ENCODE measurements around the gene DTNB.

GRCh38 chr2:25624635-25625034, 48.7 kb downstream of the DTNB start:
- TF ChIP-seq POLR2A (IDR thresholded peaks at IDR 0.05): no peak
- no peak for TF ChIP-seq CTCF (IDR thresholded peaks at IDR 0.05)
- no peak for TF ChIP-seq EP300 (IDR thresholded peaks at IDR 0.05; ENCODE audit: low read depth)
- no peak for TF ChIP-seq POLR2AphosphoS5 (IDR thresholded peaks at IDR 0.05)
